ENCODE data around the gene ATP5PO.

DNA sequence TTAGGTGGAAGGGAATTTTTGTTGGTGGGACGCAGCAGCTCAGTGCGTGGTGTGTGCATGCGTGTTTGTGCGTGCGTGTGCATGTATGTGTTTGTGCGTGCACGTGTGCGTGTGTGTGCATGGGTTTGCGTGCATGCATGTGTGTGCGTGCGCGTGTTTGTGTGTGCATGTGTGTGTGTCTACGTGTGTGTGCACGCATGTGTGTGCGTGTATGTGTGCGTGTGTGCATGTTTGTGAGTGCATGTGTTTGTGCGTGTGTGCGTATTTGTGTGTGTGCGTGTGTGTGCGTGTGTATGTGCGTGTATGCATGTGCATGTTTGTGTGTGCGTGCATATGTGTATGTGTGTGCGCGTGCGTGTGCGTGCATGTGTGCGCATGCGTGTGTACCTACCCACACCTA, 20.2 kb downstream of the ATP5PO start:
- TF ChIP-seq, protein P1, sequence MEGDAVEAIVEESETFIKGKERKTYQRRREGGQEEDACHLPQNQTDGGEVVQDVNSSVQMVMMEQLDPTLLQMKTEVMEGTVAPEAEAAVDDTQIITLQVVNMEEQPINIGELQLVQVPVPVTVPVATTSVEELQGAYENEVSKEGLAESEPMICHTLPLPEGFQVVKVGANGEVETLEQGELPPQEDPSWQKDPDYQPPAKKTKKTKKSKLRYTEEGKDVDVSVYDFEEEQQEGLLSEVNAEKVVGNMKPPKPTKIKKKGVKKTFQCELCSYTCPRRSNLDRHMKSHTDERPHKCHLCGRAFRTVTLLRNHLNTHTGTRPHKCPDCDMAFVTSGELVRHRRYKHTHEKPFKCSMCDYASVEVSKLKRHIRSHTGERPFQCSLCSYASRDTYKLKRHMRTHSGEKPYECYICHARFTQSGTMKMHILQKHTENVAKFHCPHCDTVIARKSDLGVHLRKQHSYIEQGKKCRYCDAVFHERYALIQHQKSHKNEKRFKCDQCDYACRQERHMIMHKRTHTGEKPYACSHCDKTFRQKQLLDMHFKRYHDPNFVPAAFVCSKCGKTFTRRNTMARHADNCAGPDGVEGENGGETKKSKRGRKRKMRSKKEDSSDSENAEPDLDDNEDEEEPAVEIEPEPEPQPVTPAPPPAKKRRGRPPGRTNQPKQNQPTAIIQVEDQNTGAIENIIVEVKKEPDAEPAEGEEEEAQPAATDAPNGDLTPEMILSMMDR (IDR thresholded peaks at IDR 0.05) = no peak
- TF ChIP-seq EP300 (IDR thresholded peaks at IDR 0.05) (no peak), POLR2A (IDR thresholded peaks at IDR 0.05) (no peak), POLR2AphosphoS5 (IDR thresholded peaks at IDR 0.05) (no peak)
